ENCODE data around the gene SLC29A2.

Gene SLC29A2

GRCh38 chr11:66409226-66409625, 37.7 kb upstream of the SLC29A2 start:
- no peak for TF ChIP-seq GATA3 (IDR thresholded peaks at IDR 0.05; ENCODE audit: low read depth, low read length)
- no peak for TF ChIP-seq GATA2 (IDR thresholded peaks at IDR 0.05; ENCODE audit: low read depth, low read length)

- TF ChIP-seq GATA3 (IDR thresholded peaks at IDR 0.05; ENCODE audit: low read depth, low read length) (no peak), GATA2 (IDR thresholded peaks at IDR 0.05; ENCODE audit: low read depth, low read length) (no peak)
These were observed 37.1 kb upstream of the SLC29A2 start for GRCh38 chr11:66408488-66409214.

- TF ChIP-seq GATA2 (IDR thresholded peaks at IDR 0.05; ENCODE audit: low read depth, low read length) (no peak), GATA3 (IDR thresholded peaks at IDR 0.05; ENCODE audit: low read depth, low read length) (no peak)
These were observed 36.1 kb upstream of the SLC29A2 start for GRCh38 chr11:66407651-66408050.

- TF ChIP-seq GATA2 (IDR thresholded peaks at IDR 0.05; ENCODE audit: low read depth, low read length) (no peak), GATA3 (IDR thresholded peaks at IDR 0.05; ENCODE audit: low read depth, low read length) (no peak)
These were observed 22.4 kb upstream of the SLC29A2 start for GRCh38 chr11:66393954-66394353.

GRCh38 chr11:66391322-66391721, 19.8 kb upstream of the SLC29A2 start:
- TF ChIP-seq GATA3 (IDR thresholded peaks at IDR 0.05; ENCODE audit: low read depth, low read length), result no peak
- TF ChIP-seq GATA2 (IDR thresholded peaks at IDR 0.05; ENCODE audit: low read depth, low read length), result no peak

GRCh38 chr11:66388780-66389386, 17.3 kb upstream of the SLC29A2 start:
- TF ChIP-seq GATA2 (IDR thresholded peaks at IDR 0.05; ENCODE audit: low read depth, low read length) (no peak), GATA3 (IDR thresholded peaks at IDR 0.05; ENCODE audit: low read depth, low read length) (no peak)

- no peak for TF ChIP-seq GATA3 (IDR thresholded peaks at IDR 0.05; ENCODE audit: low read depth, low read length)
- TF ChIP-seq GATA2 (IDR thresholded peaks at IDR 0.05; ENCODE audit: low read depth, low read length), result no peak
These were observed 14.9 kb upstream of the SLC29A2 start for GRCh38 chr11:66386171-66387069.

GRCh38 chr11:66373265-66373664, 1.7 kb upstream of the SLC29A2 start:
- TF ChIP-seq GATA2 (IDR thresholded peaks at IDR 0.05; ENCODE audit: low read depth, low read length) (no peak), GATA3 (IDR thresholded peaks at IDR 0.05; ENCODE audit: low read depth, low read length) (no peak)

GRCh38 chr11:66369073-66369894, 2.3 kb downstream of the SLC29A2 start:
- no peak for TF ChIP-seq GATA3 (IDR thresholded peaks at IDR 0.05; ENCODE audit: low read depth, low read length)
- TF ChIP-seq GATA2 (IDR thresholded peaks at IDR 0.05; ENCODE audit: low read depth, low read length), result no peak

GRCh38 chr11:66368484-66368883, 3.1 kb downstream of the SLC29A2 start:
- TF ChIP-seq GATA2 (IDR thresholded peaks at IDR 0.05; ENCODE audit: low read depth, low read length) (no peak), GATA3 (IDR thresholded peaks at IDR 0.05; ENCODE audit: low read depth, low read length) (no peak)

- TF ChIP-seq GATA2 (IDR thresholded peaks at IDR 0.05; ENCODE audit: low read depth, low read length), result no peak
- TF ChIP-seq GATA3 (IDR thresholded peaks at IDR 0.05; ENCODE audit: low read depth, low read length), result no peak
These were observed 3.8 kb downstream of the SLC29A2 start for GRCh38 chr11:66367561-66368312.

GRCh38 chr11:66366844-66367477, 4.6 kb downstream of the SLC29A2 start:
- no peak for TF ChIP-seq GATA2 (IDR thresholded peaks at IDR 0.05; ENCODE audit: low read depth, low read length)
- no peak for TF ChIP-seq GATA3 (IDR thresholded peaks at IDR 0.05; ENCODE audit: low read depth, low read length)

Measured in SH-SY5Y (cell line).